ENCODE results near the gene PNPLA2.

The PNPLA2 gene

GRCh38 chr11:862081-862661, 43.5 kb downstream of the PNPLA2 start:
- DNase-seq = no peak

GRCh38 chr11:862696-863022, 43.9 kb downstream of the PNPLA2 start:
- DNase-seq = no peak

- no peak for DNase-seq
Measured at GRCh38 chr11:863023-863909, 44.6 kb downstream of the PNPLA2 start.

GRCh38 chr11:863910-864827, 45.5 kb downstream of the PNPLA2 start:
- no peak for DNase-seq

- DNase-seq = no peak
Measured at GRCh38 chr11:864898-865297, 46.2 kb downstream of the PNPLA2 start.

- no peak for DNase-seq
Measured at GRCh38 chr11:865462-866430, 47.0 kb downstream of the PNPLA2 start.

GRCh38 chr11:866481-866880, 47.8 kb downstream of the PNPLA2 start:
- DNase-seq = no peak

- no peak for DNase-seq
Measured at GRCh38 chr11:867856-868358, 49.2 kb downstream of the PNPLA2 start.

GRCh38 chr11:868394-868793, 49.7 kb downstream of the PNPLA2 start:
- DNase-seq = no peak

GRCh38 chr11:868802-869201, 50.1 kb downstream of the PNPLA2 start:
- no peak for DNase-seq

- no peak for DNase-seq
Measured at GRCh38 chr11:869399-870126, 50.8 kb downstream of the PNPLA2 start.

GRCh38 chr11:870127-870413, 51.4 kb downstream of the PNPLA2 start:
- no peak for DNase-seq

- DNase-seq = no peak
Measured at GRCh38 chr11:870418-870817, 51.7 kb downstream of the PNPLA2 start.

GRCh38 chr11:871472-871871, 52.8 kb downstream of the PNPLA2 start:
- DNase-seq = no peak

- no peak for DNase-seq
Measured at GRCh38 chr11:872799-873198, 54.1 kb downstream of the PNPLA2 start.

- no peak for DNase-seq
Measured at GRCh38 chr11:873706-874105, 55.0 kb downstream of the PNPLA2 start.
